Nephron (organoid): ENCODE results near the gene C1S.
"Not testable (repeated sequence)": the region's sequence is repeated elsewhere in the genome, so short reads cannot be mapped to it uniquely, and the experiment has no call there.

Experiments used
- H3K27ac Mint-ChIP-seq, 3 experiments: 2 replicates each; pipeline ENCODE4 v1.8.0; 2020; ENCODE audit warnings: mixed read lengths in 3 of 3, mild to moderate bottlenecking in 2 of 3, moderate library complexity in 1 of 3
- H3K27me3 Mint-ChIP-seq: 2 replicates; pipeline ENCODE4 v1.8.0; 2021; ENCODE audit warnings: low read depth, mild to moderate bottlenecking, moderate library complexity, mixed read lengths
- H3K36me3 Mint-ChIP-seq: 2 replicates; pipeline ENCODE4 v1.8.0; 2020; ENCODE audit warnings: low read depth, mixed read lengths
- H3K4me1 Mint-ChIP-seq: 2 replicates; pipeline ENCODE4 v1.8.0; 2020; ENCODE audit warnings: mixed read lengths
- H3K4me3 Mint-ChIP-seq, 3 experiments: 2 replicates each; pipeline ENCODE4 v1.8.0; 2020; ENCODE audit warnings: mild to moderate bottlenecking in 3 of 3, mixed read lengths in 3 of 3, moderate library complexity in 2 of 3
- H3K9me3 Mint-ChIP-seq: 2 replicates; pipeline ENCODE4 v1.8.0; 2020; ENCODE audit warnings: mixed read lengths
- TF ChIP-seq, protein P1 (sequence below), 3 experiments: fragments of 200-600 bp; sonication (generic); IDR thresholded peaks; one replicate each; pipeline ENCODE4 v1.5.0; 2021; ENCODE audit warnings: antibody characterized with exemption in 3 of 3; ENCODE audit not compliant: unreplicated experiment in 3 of 3

The C1S gene

DNA sequence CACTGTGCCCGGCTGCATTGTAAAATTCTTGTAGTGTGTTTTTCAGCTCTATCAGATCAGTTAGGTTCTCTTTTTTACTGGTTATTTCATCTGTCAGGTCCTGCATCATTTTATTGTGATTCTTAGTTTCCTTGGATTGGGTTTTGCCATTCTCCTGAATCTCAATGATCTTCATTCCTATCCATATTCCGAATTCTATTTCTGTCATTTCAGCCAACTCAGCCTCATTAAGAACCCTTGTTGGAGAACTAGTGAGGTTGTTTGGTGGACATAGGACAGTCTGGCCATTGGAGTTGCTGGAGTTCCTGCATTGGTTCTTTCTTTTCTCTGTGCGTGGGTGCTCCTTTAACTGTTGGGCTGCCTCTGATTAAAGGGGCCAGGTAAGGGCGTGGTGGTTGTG is 5.6 kb upstream of the C1S start:
- TF ChIP-seq, protein P1, sequence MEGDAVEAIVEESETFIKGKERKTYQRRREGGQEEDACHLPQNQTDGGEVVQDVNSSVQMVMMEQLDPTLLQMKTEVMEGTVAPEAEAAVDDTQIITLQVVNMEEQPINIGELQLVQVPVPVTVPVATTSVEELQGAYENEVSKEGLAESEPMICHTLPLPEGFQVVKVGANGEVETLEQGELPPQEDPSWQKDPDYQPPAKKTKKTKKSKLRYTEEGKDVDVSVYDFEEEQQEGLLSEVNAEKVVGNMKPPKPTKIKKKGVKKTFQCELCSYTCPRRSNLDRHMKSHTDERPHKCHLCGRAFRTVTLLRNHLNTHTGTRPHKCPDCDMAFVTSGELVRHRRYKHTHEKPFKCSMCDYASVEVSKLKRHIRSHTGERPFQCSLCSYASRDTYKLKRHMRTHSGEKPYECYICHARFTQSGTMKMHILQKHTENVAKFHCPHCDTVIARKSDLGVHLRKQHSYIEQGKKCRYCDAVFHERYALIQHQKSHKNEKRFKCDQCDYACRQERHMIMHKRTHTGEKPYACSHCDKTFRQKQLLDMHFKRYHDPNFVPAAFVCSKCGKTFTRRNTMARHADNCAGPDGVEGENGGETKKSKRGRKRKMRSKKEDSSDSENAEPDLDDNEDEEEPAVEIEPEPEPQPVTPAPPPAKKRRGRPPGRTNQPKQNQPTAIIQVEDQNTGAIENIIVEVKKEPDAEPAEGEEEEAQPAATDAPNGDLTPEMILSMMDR (IDR thresholded peaks at IDR 0.05; ENCODE audit: unreplicated experiment in 3 of 3), result no peak

DNA sequence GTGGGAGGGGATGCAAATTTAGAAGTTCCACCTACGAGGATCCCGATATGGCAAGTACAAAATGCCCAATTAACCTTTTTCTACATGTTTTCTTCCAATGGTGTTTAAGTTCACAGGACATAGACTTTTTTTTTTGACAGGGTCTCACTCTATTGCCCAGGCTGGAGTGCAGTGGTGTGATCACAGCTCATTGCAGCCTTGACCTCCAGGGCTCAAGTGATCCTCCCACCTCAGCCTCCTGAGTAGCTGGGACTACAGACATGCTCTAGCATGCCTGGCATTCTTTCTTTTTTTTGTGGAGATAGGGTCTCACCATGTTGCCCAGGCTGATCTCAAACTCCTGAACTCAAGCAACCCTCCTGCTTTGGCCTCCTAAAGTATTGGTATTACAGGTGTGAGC is 4.8 kb upstream of the C1S start:
- Mint-ChIP-seq H3K27me3 (peaks cover 11% of the 10 kb centered on the region), H3K9me3 (peaks cover 13% of the 10 kb centered on the region)
- not testable (repeated sequence) for H3K4me1 Mint-ChIP-seq, H3K27ac Mint-ChIP-seq, H3K4me3 Mint-ChIP-seq, H3K36me3 Mint-ChIP-seq

More for the DNA sequence above, 5.6 kb upstream of the C1S start:
- Mint-ChIP-seq H3K27ac (no peak overlapping the region), H3K4me3 (no peak overlapping the region), H3K9me3 (peaks cover 17% of the 10 kb centered on the region), H3K4me1 (no peaks in the 10 kb centered on the region), H3K27me3 (peaks cover 11% of the 10 kb centered on the region), H3K36me3 (no peaks in the 10 kb centered on the region)

DNA sequence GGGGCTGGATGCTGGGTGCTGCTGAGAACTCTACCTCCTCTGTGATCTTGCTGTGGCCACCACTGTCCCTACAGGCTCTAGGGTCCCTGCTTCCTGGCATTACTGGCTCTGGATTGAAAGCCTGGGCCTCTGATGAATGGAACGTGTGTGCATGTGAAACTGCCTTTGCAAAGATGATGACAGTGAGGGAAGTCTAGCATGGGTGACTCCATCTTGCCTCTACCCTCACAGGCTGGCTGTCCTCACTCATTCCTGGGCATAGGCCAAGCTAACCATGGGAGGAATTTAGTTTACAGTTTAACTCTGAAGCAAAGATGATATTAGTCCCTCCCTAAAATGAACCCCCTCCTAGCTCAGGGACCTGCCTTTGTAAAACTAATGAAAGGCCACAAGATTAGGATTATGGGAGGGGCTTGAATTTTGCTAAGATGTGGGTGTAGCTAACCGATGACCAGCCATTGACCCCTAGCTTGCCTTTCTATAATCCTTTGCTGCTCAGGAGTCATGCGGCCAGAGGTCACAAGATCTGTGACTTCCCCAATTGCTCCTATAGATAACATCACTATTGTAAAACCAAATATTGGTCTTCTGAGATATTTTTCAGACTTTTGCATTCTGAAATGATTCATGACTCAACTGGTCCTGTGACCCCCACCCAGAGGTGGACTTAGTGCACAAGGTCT is 2.2 kb upstream of the C1S start:
- H3K9me3 Mint-ChIP-seq, result peaks cover 4% of the 10 kb centered on the region
- no peaks in the 10 kb centered on the region for H3K36me3 Mint-ChIP-seq
- H3K27me3 Mint-ChIP-seq, result peaks cover 8% of the 10 kb centered on the region
- no peak overlapping the region for H3K4me3 Mint-ChIP-seq
- H3K27ac Mint-ChIP-seq, result peak overlapping the region in 1 of 3 experiments; percentile 8
- TF ChIP-seq, protein P1 (IDR thresholded peaks at IDR 0.05; ENCODE audit: unreplicated experiment in 3 of 3), result no peak
- peaks cover 8% of the 10 kb centered on the region for H3K4me1 Mint-ChIP-seq

DNA sequence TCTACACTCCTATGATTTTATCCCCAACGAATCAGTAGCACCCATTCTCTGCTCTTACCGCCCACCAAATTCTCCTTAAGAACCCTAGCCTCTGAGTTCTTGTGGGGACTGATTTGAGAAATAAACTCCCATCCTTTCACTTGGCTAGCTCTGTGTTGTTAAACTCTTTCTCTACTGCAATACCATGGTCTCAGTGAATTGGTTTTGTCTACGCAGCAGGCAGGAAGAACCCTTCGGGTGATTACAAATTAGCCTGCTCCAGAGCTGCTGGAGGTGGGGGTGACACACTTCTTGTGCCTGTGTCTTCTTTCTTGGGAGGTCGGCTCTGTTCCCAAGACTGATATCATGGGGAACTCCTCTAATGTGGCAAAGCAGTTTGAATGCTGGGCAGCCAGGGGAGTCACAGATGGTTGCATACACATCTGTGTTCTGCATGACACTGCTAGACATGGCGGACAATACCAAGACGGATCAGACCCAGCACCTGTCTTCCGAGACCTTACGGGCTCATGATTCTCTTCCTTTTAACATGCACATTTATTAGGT is 1.6 kb upstream of the C1S start:
- Mint-ChIP-seq H3K9me3 (peaks cover 4% of the 10 kb centered on the region), H3K4me1 (peaks cover 10% of the 10 kb centered on the region), H3K27ac (peak overlapping the region in 1 of 3 experiments; percentile 8), H3K27me3 (peaks cover 8% of the 10 kb centered on the region), H3K4me3 (no peak overlapping the region), H3K36me3 (no peaks in the 10 kb centered on the region)
- TF ChIP-seq, protein P1 (IDR thresholded peaks at IDR 0.05; ENCODE audit: unreplicated experiment in 3 of 3), result no peak

DNA sequence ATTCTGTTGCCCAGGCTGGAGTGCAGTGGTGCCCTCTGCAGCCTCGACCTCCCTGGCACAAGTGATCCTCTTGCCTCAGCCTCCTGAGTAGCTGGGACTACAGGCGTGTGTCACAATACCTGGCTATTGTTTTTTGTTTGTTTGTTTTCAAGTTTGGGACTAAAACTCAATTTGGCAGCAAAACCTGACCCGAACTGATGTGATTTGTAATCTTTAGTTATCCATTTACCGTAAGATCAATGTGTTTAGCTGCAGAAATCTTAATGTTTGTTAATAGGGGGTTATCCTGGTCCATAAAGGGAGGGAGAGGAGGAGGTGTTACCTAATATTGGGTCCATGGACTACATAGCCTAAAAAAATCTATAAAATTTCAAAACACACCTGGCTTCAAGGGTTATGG is 738 bp upstream of the C1S start:
- Mint-ChIP-seq H3K9me3 (peaks cover 2% of the 10 kb centered on the region), H3K4me1 (peaks cover 13% of the 10 kb centered on the region), H3K36me3 (no peaks in the 10 kb centered on the region), H3K27ac (peak overlapping the region in 2 of 3 experiments; percentile 93 to 95), H3K4me3 (no peak overlapping the region), H3K27me3 (peaks cover 8% of the 10 kb centered on the region)
- TF ChIP-seq, protein P1 (IDR thresholded peaks at IDR 0.05; ENCODE audit: unreplicated experiment in 3 of 3), result no peak

DNA sequence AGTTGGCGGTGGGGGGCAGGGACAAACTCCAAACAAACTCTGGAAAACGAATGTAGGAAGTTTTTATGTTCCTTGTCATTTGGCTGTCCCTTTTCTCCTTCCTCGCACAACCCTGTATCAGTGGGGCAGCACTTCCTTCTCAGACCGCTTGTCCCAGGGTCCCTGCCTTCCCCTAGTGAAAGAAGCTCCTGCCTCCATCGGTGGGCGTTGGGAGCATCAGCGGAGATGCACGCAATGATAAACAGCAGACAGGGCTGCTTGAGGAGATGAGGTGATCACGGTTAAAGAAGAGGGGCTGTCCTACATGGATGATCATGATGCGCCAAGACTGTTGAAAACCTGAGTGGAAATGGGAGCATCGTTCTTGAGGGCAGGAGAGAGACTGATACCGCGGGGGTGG is 620 bp downstream of the C1S start:
- Mint-ChIP-seq H3K9me3 (no peaks in the 10 kb centered on the region), H3K4me3 (peak overlapping the region in 1 of 3 experiments; percentile 24), H3K4me1 (peaks cover 13% of the 10 kb centered on the region), H3K36me3 (no peaks in the 10 kb centered on the region), H3K27ac (peak overlapping the region in 2 of 3 experiments; percentile 10 to 29), H3K27me3 (peaks cover 8% of the 10 kb centered on the region)
- TF ChIP-seq, protein P1 (IDR thresholded peaks at IDR 0.05; ENCODE audit: unreplicated experiment in 3 of 3), result no peak
